Measurements from ENCODE around the gene DEPDC5. TPM values are rescaled to one million over a fixed set of nuclear protein-coding genes. Genes with fewer than 3 reads are reported as not detected.

DEPDC5 gene
- total RNA-seq, 1 donor from 2014 or later = 28.7 TPM

DNA sequence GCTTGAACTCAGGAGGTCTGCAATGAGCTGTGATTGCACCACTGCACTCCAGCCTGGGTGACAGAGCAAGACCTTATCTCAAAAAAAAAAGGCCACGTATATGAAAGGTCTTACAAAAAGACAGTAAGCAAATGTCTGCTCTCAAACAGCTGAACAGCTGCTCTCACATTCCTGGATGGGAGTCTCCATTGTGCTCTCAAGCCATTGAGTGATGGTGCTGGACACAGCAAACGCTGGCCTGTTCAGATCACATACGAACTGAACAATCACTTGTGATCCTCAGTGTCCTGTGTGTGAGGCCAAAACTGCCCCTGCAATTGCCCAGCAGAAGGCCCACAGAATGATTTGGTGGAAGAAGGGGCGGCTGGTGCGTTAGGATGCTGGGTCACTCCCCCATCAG lies 156.2 kb downstream of the DEPDC5 start:
- intact Hi-C loops (cut with DNase I) = no loop called here
- no peak for DNase-seq (ENCODE audit: extremely low spot score in 2 of 2)
- H3K9me3 ChIP-seq = no peaks in the 10 kb centered on the region
- H3K27me3 ChIP-seq = no peaks in the 10 kb centered on the region
- H3K36me3 ChIP-seq = peaks cover 0 to 24% of the 10 kb centered on the region in 2 donors
- no peak overlapping the region for H3K27ac ChIP-seq
- TF ChIP-seq POLR2AphosphoS5 (IDR thresholded peaks at IDR 0.05; ENCODE audit: insufficient read depth in 1 of 2, low read depth in 1 of 2) = no peak
- no peak for TF ChIP-seq CTCF (IDR thresholded peaks at IDR 0.05)
- no peaks in the 10 kb centered on the region for H3K4me1 ChIP-seq
- no peak overlapping the region for H3K4me3 ChIP-seq

DNA sequence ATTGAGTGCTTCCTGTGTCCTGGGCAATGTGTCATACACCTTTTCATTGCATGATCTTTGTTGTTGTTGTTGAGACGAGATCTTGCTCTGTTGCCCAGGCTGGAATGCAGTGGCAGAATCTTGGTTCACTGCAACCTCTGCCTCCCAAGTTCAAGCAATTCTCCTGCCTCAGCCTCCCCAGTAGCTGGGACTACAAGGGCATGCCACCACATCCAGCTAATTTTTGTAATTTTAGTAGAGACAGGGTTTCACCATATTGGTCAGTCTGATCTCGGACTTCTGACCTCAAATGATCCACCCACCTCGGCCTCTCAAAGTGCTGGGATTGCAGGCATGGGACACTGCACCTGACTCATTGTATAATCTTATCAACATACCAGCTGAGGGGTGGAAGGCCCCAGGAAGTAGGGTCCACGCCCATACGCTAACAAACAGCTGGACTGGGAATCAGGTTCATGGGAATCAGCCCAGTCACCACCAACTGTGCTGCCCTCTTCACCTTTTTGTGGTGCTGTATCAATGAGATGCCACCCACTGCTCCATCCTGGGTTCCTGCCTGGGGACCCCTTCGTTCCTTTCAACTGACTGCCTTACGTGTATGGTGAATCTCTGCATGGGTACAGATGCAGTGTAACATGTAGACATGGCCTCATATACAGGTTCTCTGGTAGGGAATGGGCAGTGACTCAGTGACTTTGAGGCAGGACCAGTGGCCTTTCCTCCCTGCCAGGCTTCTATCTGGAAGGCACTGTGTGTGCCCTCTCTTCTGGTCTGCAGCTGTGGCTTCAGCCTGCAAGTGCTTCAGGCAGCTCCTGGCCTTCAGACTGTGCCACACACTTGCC lies 158.0 kb downstream of the DEPDC5 start:
- TF ChIP-seq CTCF (IDR thresholded peaks at IDR 0.05) (no peak), POLR2AphosphoS5 (IDR thresholded peaks at IDR 0.05; ENCODE audit: insufficient read depth in 1 of 2, low read depth in 1 of 2) (no peak), POLR2A (IDR thresholded peaks at IDR 0.05) (no peak)
- DNase-seq (ENCODE audit: extremely low spot score in 2 of 2) = no peak

DNA sequence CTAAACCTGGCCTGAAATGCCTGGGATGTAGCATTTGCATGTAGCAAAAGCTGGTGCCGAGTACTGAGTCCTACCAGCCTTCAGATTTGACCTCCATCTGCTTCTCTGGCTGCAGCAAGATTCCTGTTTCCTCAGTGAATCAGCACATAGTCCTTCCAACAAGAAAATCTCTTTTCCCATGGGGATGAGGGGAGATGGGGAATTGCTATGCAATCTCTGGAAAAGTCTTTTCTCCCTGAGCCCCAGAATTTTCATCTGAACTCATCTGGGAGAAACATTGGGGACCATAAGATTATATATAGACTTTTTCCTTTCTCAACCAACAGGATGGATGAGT lies 158.6 kb downstream of the DEPDC5 start:
- no peak overlapping the region for H3K27ac ChIP-seq
- TF ChIP-seq CTCF (IDR thresholded peaks at IDR 0.05) = no peak
- H3K36me3 ChIP-seq = peaks cover 0 to 12% of the 10 kb centered on the region in 2 donors
- intact Hi-C loops (cut with DNase I) = no loop called here
- H3K9me3 ChIP-seq = no peaks in the 10 kb centered on the region
- no peak for DNase-seq (ENCODE audit: extremely low spot score in 2 of 2)
- no peak overlapping the region for H3K4me3 ChIP-seq
- no peaks in the 10 kb centered on the region for H3K27me3 ChIP-seq
- no peaks in the 10 kb centered on the region for H3K4me1 ChIP-seq

More for the DNA sequence above, 158.0 kb downstream of the DEPDC5 start:
- Histone ChIP-seq H3K4me1 (no peaks in the 10 kb centered on the region), H3K27ac (no peak overlapping the region), H3K27me3 (no peaks in the 10 kb centered on the region), H3K4me3 (no peak overlapping the region), H3K9me3 (no peaks in the 10 kb centered on the region), H3K36me3 (peaks cover 0 to 12% of the 10 kb centered on the region in 2 donors)
- intact Hi-C loops (cut with DNase I) = no loop called here

GRCh38 chr22:31915586-31915985 lies 161.8 kb downstream of the DEPDC5 start:
- no peak for TF ChIP-seq CTCF (IDR thresholded peaks at IDR 0.05)
- H3K9me3 ChIP-seq = no peaks in the 10 kb centered on the region
- intact Hi-C loops (cut with DNase I) = no loop called here

DNA sequence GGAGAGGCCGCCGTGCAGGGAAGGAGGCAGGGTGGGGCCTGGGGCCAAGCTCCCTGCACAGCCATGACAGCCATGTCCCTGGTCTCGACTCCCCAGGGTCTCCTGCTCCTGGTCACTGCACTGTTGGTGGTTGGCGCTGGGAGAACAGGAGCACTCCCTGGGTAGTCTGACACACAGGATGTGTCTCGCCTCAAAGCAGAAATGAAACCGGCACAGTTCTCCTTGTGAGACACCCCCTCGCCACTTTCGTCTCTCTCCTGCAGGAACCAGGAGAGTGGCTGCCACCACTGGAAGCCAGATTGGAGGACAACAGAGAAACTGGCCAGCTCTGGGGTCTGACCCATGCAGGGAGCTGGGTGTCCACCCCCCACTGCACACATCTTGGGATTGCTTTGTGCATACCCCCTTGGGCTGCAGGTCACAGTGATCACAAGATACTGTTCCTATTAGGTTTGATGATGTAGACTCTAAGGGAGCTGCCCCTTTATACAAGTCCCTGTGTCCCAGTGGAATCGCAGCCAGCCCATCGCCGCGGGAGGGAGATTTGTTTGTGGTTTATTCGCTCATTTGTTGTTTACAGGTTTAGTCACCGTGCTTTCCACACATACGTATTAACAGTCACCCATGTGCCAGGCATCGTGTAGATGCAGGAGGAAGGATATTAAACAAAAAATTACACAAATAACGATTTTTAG lies 163.6 kb downstream of the DEPDC5 start:
- no peaks in the 10 kb centered on the region for H3K4me1 ChIP-seq
- intact Hi-C loops (cut with DNase I) = no loop called here

More at GRCh38 chr22:31915586-31915985, 161.8 kb downstream of the DEPDC5 start:
- H3K4me3 ChIP-seq = no peak overlapping the region
- H3K4me1 ChIP-seq = no peaks in the 10 kb centered on the region
- H3K36me3 ChIP-seq = peaks cover 0 to 5% of the 10 kb centered on the region in 2 donors
- no peak overlapping the region for H3K27ac ChIP-seq
- DNase-seq (ENCODE audit: extremely low spot score in 2 of 2) = no peak
- no peaks in the 10 kb centered on the region for H3K27me3 ChIP-seq

More for the DNA sequence above, 163.6 kb downstream of the DEPDC5 start:
- H3K27me3 ChIP-seq = no peaks in the 10 kb centered on the region
- no peaks in the 10 kb centered on the region for H3K36me3 ChIP-seq
- no peak overlapping the region for H3K27ac ChIP-seq
- no peaks in the 10 kb centered on the region for H3K9me3 ChIP-seq
- no peak overlapping the region for H3K4me3 ChIP-seq
- DNase-seq (ENCODE audit: extremely low spot score in 2 of 2) = no peak
- TF ChIP-seq CTCF (IDR thresholded peaks at IDR 0.05) (no peak), POLR2A (IDR thresholded peaks at IDR 0.05) (no peak), POLR2AphosphoS5 (IDR thresholded peaks at IDR 0.05; ENCODE audit: insufficient read depth in 1 of 2, low read depth in 1 of 2) (no peak)

Measured in vagina (tissue), 2 donors.